HG02571 (cell line): ENCODE measurements around the gene PSMA4.
"Not testable (repeated sequence)": the region's sequence is repeated elsewhere in the genome, so short reads cannot be mapped to it uniquely, and the experiment has no call there.

Experiments used
- ATAC-seq: cut with Tn5 transposase; IDR thresholded peaks from one replicate; pipeline ENCODE4 v1.9.1; 2021; ENCODE audit warnings: mild to moderate bottlenecking, moderate library complexity; ENCODE audit not compliant: unreplicated experiment

PSMA4 gene

DNA sequence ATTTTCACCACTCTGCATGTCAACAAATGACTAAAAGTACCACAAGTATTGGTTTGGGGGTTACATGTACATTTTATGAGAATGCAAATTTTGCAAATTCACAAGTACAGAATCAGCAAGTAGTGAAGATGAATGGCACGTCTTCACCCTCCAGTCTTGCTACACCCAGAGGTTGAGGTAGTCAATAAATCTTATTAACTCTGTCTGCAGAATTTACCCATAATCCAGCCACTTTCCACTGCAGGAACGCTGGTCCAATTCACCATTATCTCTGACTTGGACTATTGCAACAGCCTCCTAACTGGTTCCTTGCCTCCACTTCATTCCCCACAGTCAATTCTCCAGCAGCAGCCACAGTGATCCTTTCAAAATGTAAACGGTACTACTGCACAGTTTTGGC is 10.6 kb downstream of the PSMA4 start:
- ATAC-seq = no peak

GRCh38 chr15:78551902-78552301 is 11.7 kb downstream of the PSMA4 start:
- ATAC-seq = no peak

GRCh38 chr15:78552597-78552996 is 12.4 kb downstream of the PSMA4 start:
- no peak for ATAC-seq

DNA sequence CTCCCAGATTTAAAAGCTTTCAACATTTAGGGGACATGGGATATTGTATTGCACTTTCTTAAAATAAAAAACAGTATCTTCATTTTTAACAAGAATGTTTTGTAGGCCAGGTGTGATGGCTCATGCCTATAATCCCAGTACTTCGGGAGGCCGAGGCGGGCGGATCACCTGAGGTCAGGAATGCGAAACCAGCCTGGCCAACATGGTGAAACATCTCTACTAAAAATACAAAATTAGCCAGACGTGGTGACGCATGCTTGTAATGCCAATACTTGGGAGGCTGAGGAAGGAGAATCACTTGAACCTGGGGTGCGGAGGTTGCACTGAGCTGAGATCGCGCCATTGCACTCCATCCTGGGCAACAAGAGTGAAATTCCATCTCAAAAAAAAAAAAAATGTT is 20.0 kb downstream of the PSMA4 start:
- not testable (repeated sequence) for ATAC-seq

DNA sequence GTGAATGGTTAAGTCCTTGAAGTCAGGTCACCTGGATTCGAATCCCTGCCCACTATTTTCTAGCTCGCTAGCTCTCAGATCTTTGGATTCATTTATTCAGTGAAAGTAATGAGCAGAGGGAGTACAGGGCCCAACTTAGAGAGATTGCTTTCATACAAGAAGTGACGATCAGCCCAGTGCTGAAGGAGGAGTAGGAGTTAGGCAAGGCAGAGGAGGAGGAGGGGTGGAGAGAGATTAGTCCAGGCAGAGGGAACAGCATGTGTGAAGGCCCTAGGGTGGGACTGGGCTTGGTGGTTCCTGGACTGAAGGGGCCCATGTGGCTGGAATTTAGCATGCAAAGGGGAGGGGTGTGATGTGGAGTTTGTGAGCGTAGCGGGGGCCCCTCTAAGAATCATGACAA is 21.2 kb downstream of the PSMA4 start:
- ATAC-seq = no peak

GRCh38 chr15:78563092-78563491 is 22.8 kb downstream of the PSMA4 start:
- no peak for ATAC-seq

DNA sequence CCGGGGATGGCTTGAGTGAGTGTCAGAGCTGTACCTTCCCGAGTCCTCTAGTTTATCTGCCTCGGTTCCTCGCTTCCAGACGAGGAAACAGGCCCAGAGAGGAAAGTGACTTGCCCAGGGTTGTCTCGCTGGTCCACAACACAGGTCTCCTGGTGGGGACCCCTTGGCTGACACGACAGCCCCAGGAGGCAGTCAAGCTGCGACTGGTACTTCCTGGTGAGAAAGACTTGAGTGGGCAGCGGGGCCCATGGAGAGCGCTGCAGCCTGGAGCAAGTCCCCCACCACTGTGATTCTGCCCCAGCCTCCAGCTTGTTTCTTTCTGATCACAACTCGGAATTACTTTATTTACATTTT is 24.5 kb downstream of the PSMA4 start:
- ATAC-seq = peak; percentile 7

DNA sequence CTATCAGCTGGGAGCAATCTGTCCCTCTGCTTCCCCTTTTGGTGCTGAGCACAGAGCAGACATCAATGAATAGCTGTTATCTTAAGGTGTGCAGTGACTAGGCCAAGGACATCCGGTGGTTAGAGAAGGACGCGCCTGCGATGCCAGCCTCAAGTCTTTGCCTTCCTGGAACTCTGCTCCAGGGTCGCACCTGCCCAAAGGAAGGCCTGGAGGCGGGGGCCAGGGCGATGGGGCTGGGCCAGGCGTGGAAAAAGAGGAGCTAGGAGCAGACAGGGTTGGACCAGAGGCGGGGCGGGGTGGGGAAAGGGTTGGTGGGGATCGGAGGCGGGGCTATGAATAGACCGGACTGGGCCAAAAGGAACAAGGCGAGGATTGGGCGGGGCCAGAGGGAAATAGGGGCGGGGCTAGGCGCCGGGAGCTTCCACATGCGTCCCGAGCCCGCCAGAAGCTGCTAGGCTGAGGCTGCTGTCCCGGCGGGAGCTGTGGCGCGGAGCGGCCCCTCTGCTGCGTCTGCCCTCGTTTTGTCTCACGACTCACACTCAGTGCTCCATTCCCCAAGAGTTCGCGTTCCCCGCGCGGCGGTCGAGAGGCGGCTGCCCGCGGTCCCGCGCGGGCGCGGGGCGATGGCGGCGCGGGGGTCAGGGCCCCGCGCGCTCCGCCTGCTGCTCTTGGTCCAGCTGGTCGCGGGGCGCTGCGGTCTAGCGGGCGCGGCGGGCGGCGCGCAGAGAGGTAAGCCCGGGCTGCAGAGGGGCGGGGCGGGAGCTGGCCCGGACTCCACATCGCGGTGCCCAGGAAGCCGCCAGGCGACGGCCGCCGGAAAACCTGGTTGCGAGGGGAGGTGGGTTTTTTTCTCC is 25.1 kb downstream of the PSMA4 start, which contains the start of gene CHRNA5:
Gene CHRNA5, plus strand, starts transcription at position 424 of the 854 bp plus-strand sequence. Its CDS starts 200 bp downstream, at position 624.
- ATAC-seq = peak; percentile 86

- peak; percentile 12 for ATAC-seq
These were observed 25.9 kb downstream of the PSMA4 start for GRCh38 chr15:78565951-78566774.

DNA sequence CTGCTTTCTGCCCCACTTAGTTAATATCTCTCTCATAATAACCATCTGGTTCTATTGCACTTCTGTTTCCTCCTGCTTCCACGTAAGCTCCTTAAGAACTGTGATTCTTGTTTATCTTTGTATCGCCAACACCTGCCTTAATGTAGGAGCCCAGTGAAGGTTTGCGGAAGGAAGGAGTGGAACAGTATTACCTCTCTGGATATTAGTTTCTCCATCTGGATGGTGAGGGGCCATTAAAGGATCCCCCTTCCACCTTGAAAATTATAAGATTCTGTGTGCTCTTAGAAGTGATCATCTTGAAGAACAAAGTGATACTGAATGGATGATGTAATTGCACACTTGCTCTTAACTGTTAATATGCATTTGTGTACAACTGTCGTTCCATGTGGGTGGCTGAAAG is 27.3 kb downstream of the PSMA4 start:
- ATAC-seq = no peak

- no peak for ATAC-seq
These were observed 30.5 kb downstream of the PSMA4 start for GRCh38 chr15:78570710-78571109.

GRCh38 chr15:78571382-78571781 is 31.1 kb downstream of the PSMA4 start:
- no peak for ATAC-seq

- ATAC-seq = no peak
These were observed 33.2 kb downstream of the PSMA4 start for GRCh38 chr15:78573416-78573815.

- ATAC-seq = no peak
These were observed 34.7 kb downstream of the PSMA4 start for GRCh38 chr15:78574944-78575343.

DNA sequence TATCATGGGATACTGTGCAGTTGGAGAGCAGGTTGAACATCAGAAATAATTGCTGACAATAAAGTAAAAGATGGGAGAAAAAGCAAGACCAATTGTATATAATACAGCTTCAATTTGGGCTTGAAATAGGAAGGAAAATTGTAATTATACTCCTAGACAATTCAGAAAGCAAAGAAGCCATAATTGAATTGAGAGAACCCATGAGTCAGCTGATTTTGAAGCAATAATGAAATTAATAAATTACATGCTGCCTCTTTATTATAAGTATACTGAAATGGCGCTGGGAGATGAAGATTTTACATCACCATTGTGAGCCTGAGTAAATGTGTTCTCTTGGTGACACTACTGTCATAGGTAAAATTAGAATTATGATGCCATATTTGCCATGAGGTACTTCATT is 57.3 kb downstream of the PSMA4 start:
- ATAC-seq = no peak

GRCh38 chr15:78598348-78598747 is 58.1 kb downstream of the PSMA4 start:
- no peak for ATAC-seq

GRCh38 chr15:78599189-78599588 is 58.9 kb downstream of the PSMA4 start:
- ATAC-seq = no peak
